ENCODE data around the gene MYBPC3.

GRCh38 chr11:47351156-47352126 is 1.1 kb downstream of the MYBPC3 start:
- TF ChIP-seq CTCF (IDR thresholded peaks at IDR 0.05) (no peak), EP300 (IDR thresholded peaks at IDR 0.05) (no peak)
